Measurements from ENCODE around the gene NIPAL3.

Gene NIPAL3

GRCh38 chr1:24391882-24392603, 23.6 kb upstream of the NIPAL3 start:
- no peak for DNase-seq

- DNase-seq: no peak
Observed at GRCh38 chr1:24392604-24392946, 23.0 kb upstream of the NIPAL3 start.

GRCh38 chr1:24392982-24393650, 22.5 kb upstream of the NIPAL3 start:
- DNase-seq: no peak

GRCh38 chr1:24393892-24394291, 21.7 kb upstream of the NIPAL3 start:
- no peak for DNase-seq

- DNase-seq: no peak
Observed at GRCh38 chr1:24400065-24400464, 15.5 kb upstream of the NIPAL3 start.

- DNase-seq: no peak
Observed at GRCh38 chr1:24403806-24404205, 11.8 kb upstream of the NIPAL3 start.

- DNase-seq: no peak
Observed at GRCh38 chr1:24406788-24407187, 8.8 kb upstream of the NIPAL3 start.

GRCh38 chr1:24409535-24409934, 6.1 kb upstream of the NIPAL3 start:
- no peak for DNase-seq

GRCh38 chr1:24410750-24411149, 4.9 kb upstream of the NIPAL3 start:
- DNase-seq: no peak

GRCh38 chr1:24411963-24412362, 3.6 kb upstream of the NIPAL3 start:
- no peak for DNase-seq

GRCh38 chr1:24412408-24412807, 3.2 kb upstream of the NIPAL3 start:
- DNase-seq: no peak

GRCh38 chr1:24413350-24414163, 2.0 kb upstream of the NIPAL3 start, which contains the start of gene STPG1:
TSS of gene STPG1 (minus strand) at chr1:24413782. CDS start at chr1:24401388, 12,394 bp downstream.
- DNase-seq: peak; percentile 67

GRCh38 chr1:24414775-24415333, 748 bp upstream of the NIPAL3 start:
- no peak for DNase-seq

- no peak for DNase-seq
Observed at GRCh38 chr1:24415910-24416665, 486 bp downstream of the NIPAL3 start.

- DNase-seq: no peak
Observed at GRCh38 chr1:24416666-24417391, 1.2 kb downstream of the NIPAL3 start.

- DNase-seq: no peak
Observed at GRCh38 chr1:24417681-24418080, 2.1 kb downstream of the NIPAL3 start.

- DNase-seq: no peak
Observed at GRCh38 chr1:24418898-24419628, 3.5 kb downstream of the NIPAL3 start.

GRCh38 chr1:24420547-24420946, 4.9 kb downstream of the NIPAL3 start:
- no peak for DNase-seq

GRCh38 chr1:24421502-24421901, 5.9 kb downstream of the NIPAL3 start:
- DNase-seq: no peak

GRCh38 chr1:24424207-24424606, 8.6 kb downstream of the NIPAL3 start:
- no peak for DNase-seq

GRCh38 chr1:24424990-24425389, 9.4 kb downstream of the NIPAL3 start:
- no peak for DNase-seq

Data from NCI-H1048 (cell line).